Measurements from ENCODE around the gene TP53.

The TP53 gene

GRCh38 chr17:7706631-7707354, 19.5 kb upstream of the TP53 start:
- DNase-seq, result no peak

GRCh38 chr17:7705269-7706255, 18.3 kb upstream of the TP53 start:
- DNase-seq, result no peak

GRCh38 chr17:7704601-7705268, 17.4 kb upstream of the TP53 start, which contains the start of gene EFNB3:
Gene EFNB3, plus strand, starts transcription at chr17:7705202. Its CDS starts 397 bp downstream, at chr17:7705599.
- no peak for DNase-seq

- no peak for DNase-seq
Measured at GRCh38 chr17:7703584-7704479, 16.5 kb upstream of the TP53 start.

- no peak for DNase-seq
Measured at GRCh38 chr17:7702776-7703175, 15.5 kb upstream of the TP53 start.

GRCh38 chr17:7701681-7702080, 14.4 kb upstream of the TP53 start:
- DNase-seq, result no peak

GRCh38 chr17:7700510-7700909, 13.2 kb upstream of the TP53 start:
- DNase-seq, result no peak

GRCh38 chr17:7697828-7698588, 10.7 kb upstream of the TP53 start:
- DNase-seq, result no peak

- no peak for DNase-seq
Measured at GRCh38 chr17:7695586-7695985, 8.3 kb upstream of the TP53 start.

- DNase-seq, result no peak
Measured at GRCh38 chr17:7688808-7689316, 1.6 kb upstream of the TP53 start.

GRCh38 chr17:7687908-7688807, 868 bp upstream of the TP53 start, which contains the start of gene WRAP53:
Gene WRAP53, plus strand, starts transcription at chr17:7688477. Its CDS starts 172 bp downstream, at chr17:7688649.
- peak; percentile 79 for DNase-seq

GRCh38 chr17:7686222-7687071, 843 bp downstream of the TP53 start:
- DNase-seq, result no peak

GRCh38 chr17:7685533-7686221, 1.6 kb downstream of the TP53 start:
- peak; percentile 59 for DNase-seq

GRCh38 chr17:7684851-7685532, 2.3 kb downstream of the TP53 start:
- DNase-seq, result no peak

GRCh38 chr17:7677388-7678067, 9.8 kb downstream of the TP53 start:
- DNase-seq, result no peak

- no peak for DNase-seq
Measured at GRCh38 chr17:7676533-7676932, 10.8 kb downstream of the TP53 start.

- DNase-seq, result no peak
Measured at GRCh38 chr17:7674934-7675333, 12.4 kb downstream of the TP53 start.
